Chondrocyte (in vitro differentiated cells): Measurements from ENCODE around the gene TAF4B. TPM values are rescaled to one million over a fixed set of nuclear protein-coding genes. Genes with fewer than 3 reads are reported as not detected.

ENCODE experiments used
- DNase-seq: peaks from one replicate; pipeline ENCODE4 v3.0.0; 2021; ENCODE audit warnings: mixed read lengths, low spot score
- H3K27ac Mint-ChIP-seq: one replicate; pipeline ENCODE4 v1.8.0; 2021; ENCODE audit warnings: mild to moderate bottlenecking, moderate library complexity, mixed read lengths; ENCODE audit not compliant: unreplicated experiment
- H3K27me3 Mint-ChIP-seq: 2 replicates; pipeline ENCODE4 v1.8.0; 2021; ENCODE audit warnings: low read depth, mixed read lengths
- H3K36me3 Mint-ChIP-seq: 2 replicates; pipeline ENCODE4 v1.8.0; 2021; ENCODE audit warnings: low read depth, mixed read lengths
- H3K4me1 Mint-ChIP-seq: 2 replicates; pipeline ENCODE4 v1.8.0; 2021; ENCODE audit warnings: low read depth, mild to moderate bottlenecking, mixed read lengths
- H3K4me3 Mint-ChIP-seq: one replicate; pipeline ENCODE4 v1.8.0; 2021; ENCODE audit warnings: mild to moderate bottlenecking, moderate library complexity, mixed read lengths; ENCODE audit not compliant: unreplicated experiment
- H3K9me3 Mint-ChIP-seq: 2 replicates; pipeline ENCODE4 v1.8.0; 2021; ENCODE audit warnings: low read depth, mixed read lengths
- CTCF ChIP-seq: fragments of 200-600 bp; sonication (generic); IDR thresholded peaks from 2 replicates; pipeline ENCODE4 v1.5.0; 2021; ENCODE audit warnings: antibody characterized with exemption, mild to moderate bottlenecking, moderate library complexity
- long read RNA-seq: library from polyadenylated mRNA; stranded (forward); transcript quantifications from one replicate; pipeline ENCODE4 v2.0.0, GENCODE V29; 2021
- total RNA-seq: library from RNA; stranded (reverse); gene quantifications from 3 replicates; pipeline ENCODE4 v1.2.1, GENCODE V29; 2021

The TAF4B gene
- total RNA-seq, result 1.7 to 2.2 TPM (median 2.0 TPM) in 3 replicates
- long read RNA-seq, full-length matches to known transcripts, result 5 of 5 reads
- long read RNA-seq, partial matches to known transcripts, result 0 of 5 reads
- long read RNA-seq, other reads (novel, unspliced or antisense), result 0 of 5 reads

- peaks cover 12% of the 10 kb centered on the region for H3K27me3 Mint-ChIP-seq
Observed at GRCh38 chr18:26226229-26227050, at the start of gene TAF4B. Gene TAF4B (plus strand): TSS chr18:26226445. CDS start chr18:26226934, 489 bp downstream.

GRCh38 chr18:26181343-26181826, 44.9 kb upstream of the TAF4B start:
- Mint-ChIP-seq H3K9me3 (peaks cover 7% of the 10 kb centered on the region), H3K4me1 (no peaks in the 10 kb centered on the region), H3K4me3 (no peak overlapping the region), H3K27me3 (peaks cover 3% of the 10 kb centered on the region), H3K27ac (no peak overlapping the region), H3K36me3 (no peaks in the 10 kb centered on the region)
- TF ChIP-seq CTCF, result no peak
- no peak for DNase-seq

More at GRCh38 chr18:26226229-26227050, at the start of gene TAF4B:
- no peaks in the 10 kb centered on the region for H3K36me3 Mint-ChIP-seq
- H3K9me3 Mint-ChIP-seq, result no peaks in the 10 kb centered on the region
- DNase-seq, result peak; percentile 96
- H3K4me1 Mint-ChIP-seq, result peaks cover 19% of the 10 kb centered on the region
- no peak for TF ChIP-seq CTCF
- H3K4me3 Mint-ChIP-seq, result peak within 1 kb of the TSS; percentile 95
- peak within 1 kb of the TSS; percentile 92 for H3K27ac Mint-ChIP-seq

- H3K27me3 Mint-ChIP-seq, result peaks cover 2% of the 10 kb centered on the region
- no peak for DNase-seq
- no peak overlapping the region for H3K27ac Mint-ChIP-seq
- H3K9me3 Mint-ChIP-seq, result peaks cover 16% of the 10 kb centered on the region
- H3K4me3 Mint-ChIP-seq, result no peak overlapping the region
- H3K36me3 Mint-ChIP-seq, result no peaks in the 10 kb centered on the region
- TF ChIP-seq CTCF, result no peak
- no peaks in the 10 kb centered on the region for H3K4me1 Mint-ChIP-seq
Observed at GRCh38 chr18:26183395-26184112, 42.7 kb upstream of the TAF4B start.

- Mint-ChIP-seq H3K27me3 (peaks cover 2% of the 10 kb centered on the region), H3K4me3 (no peak overlapping the region), H3K4me1 (no peaks in the 10 kb centered on the region), H3K36me3 (no peaks in the 10 kb centered on the region), H3K27ac (no peak overlapping the region), H3K9me3 (peaks cover 16% of the 10 kb centered on the region)
- TF ChIP-seq CTCF, result peak; percentile 50
- no peak for DNase-seq
Observed at GRCh38 chr18:26185267-26185666, 41.0 kb upstream of the TAF4B start.

GRCh38 chr18:26190506-26190905, 35.7 kb upstream of the TAF4B start:
- Mint-ChIP-seq H3K36me3 (no peaks in the 10 kb centered on the region), H3K27me3 (peaks cover 2% of the 10 kb centered on the region), H3K4me3 (no peak overlapping the region), H3K27ac (no peak overlapping the region), H3K4me1 (no peaks in the 10 kb centered on the region), H3K9me3 (peaks cover 9% of the 10 kb centered on the region)
- no peak for DNase-seq
- no peak for TF ChIP-seq CTCF
